NB4 (cell line): ENCODE data around the gene BRAT1.

ENCODE experiments used
- DNase-seq: peaks from one replicate; pipeline ENCODE4 v3.0.0; 2010; ENCODE audit warnings: low read depth
- H3K4me3 ChIP-seq: one replicate; pipeline ENCODE4 v1.5.1; 2011; ENCODE audit warnings: mild to moderate bottlenecking, low read depth, low read length, moderate library complexity
- CTCF ChIP-seq: IDR thresholded peaks from one replicate; pipeline ENCODE4 v1.5.1; 2012; ENCODE audit warnings: low read depth, low read length
- MAX ChIP-seq: IDR thresholded peaks from 2 replicates; pipeline ENCODE4 v1.6.1; 2011; ENCODE audit warnings: low read depth, low read length
- MYC ChIP-seq: IDR thresholded peaks from 2 replicates; pipeline ENCODE4 v1.6.1; 2011; ENCODE audit warnings: low read depth, low read length
- POLR2A ChIP-seq: IDR thresholded peaks from 2 replicates; pipeline ENCODE4 v1.6.1; 2011; ENCODE audit warnings: mild to moderate bottlenecking; ENCODE audit not compliant: insufficient read length; ENCODE audit errors: extremely low read depth

Gene BRAT1

GRCh38 chr7:2488681-2489080 lies 66.6 kb downstream of the BRAT1 start:
- no peak for DNase-seq
- no peak overlapping the region for H3K4me3 ChIP-seq
- TF ChIP-seq MYC (no peak), CTCF (no peak), POLR2A (no peak), MAX (no peak)

- no peak overlapping the region for H3K4me3 ChIP-seq
- TF ChIP-seq MAX (no peak), POLR2A (no peak), MYC (no peak)
- no peak for DNase-seq
Observed at GRCh38 chr7:2488272-2488645, 67.1 kb downstream of the BRAT1 start.
